ENCODE measurements around the gene NCKAP5. TPM values are rescaled to one million over a fixed set of nuclear protein-coding genes. Genes with fewer than 3 reads are reported as not detected.

Gene NCKAP5
- total RNA-seq, 1 donor from 2014 or later, result 0.46 TPM

GRCh38 chr2:133343018-133343352, 225.3 kb downstream of the NCKAP5 start:
- Mint-ChIP-seq H3K27ac (ENCODE audit: unreplicated experiment) (no peak overlapping the region), H3K36me3 (ENCODE audit: unreplicated experiment) (no peaks in the 10 kb centered on the region), H3K27me3 (ENCODE audit: unreplicated experiment) (peaks cover 4% of the 10 kb centered on the region), H3K4me1 (ENCODE audit: unreplicated experiment) (no peaks in the 10 kb centered on the region), H3K4me3 (ENCODE audit: unreplicated experiment) (no peak overlapping the region), H3K9me3 (ENCODE audit: unreplicated experiment) (no peaks in the 10 kb centered on the region)
- TF ChIP-seq, protein P1, sequence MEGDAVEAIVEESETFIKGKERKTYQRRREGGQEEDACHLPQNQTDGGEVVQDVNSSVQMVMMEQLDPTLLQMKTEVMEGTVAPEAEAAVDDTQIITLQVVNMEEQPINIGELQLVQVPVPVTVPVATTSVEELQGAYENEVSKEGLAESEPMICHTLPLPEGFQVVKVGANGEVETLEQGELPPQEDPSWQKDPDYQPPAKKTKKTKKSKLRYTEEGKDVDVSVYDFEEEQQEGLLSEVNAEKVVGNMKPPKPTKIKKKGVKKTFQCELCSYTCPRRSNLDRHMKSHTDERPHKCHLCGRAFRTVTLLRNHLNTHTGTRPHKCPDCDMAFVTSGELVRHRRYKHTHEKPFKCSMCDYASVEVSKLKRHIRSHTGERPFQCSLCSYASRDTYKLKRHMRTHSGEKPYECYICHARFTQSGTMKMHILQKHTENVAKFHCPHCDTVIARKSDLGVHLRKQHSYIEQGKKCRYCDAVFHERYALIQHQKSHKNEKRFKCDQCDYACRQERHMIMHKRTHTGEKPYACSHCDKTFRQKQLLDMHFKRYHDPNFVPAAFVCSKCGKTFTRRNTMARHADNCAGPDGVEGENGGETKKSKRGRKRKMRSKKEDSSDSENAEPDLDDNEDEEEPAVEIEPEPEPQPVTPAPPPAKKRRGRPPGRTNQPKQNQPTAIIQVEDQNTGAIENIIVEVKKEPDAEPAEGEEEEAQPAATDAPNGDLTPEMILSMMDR (IDR thresholded peaks at IDR 0.05), result no peak
- DNase-seq (ENCODE audit: extremely low spot score, unreplicated experiment), result no peak

GRCh38 chr2:133342286-133343017, 225.8 kb downstream of the NCKAP5 start:
- no peaks in the 10 kb centered on the region for H3K36me3 Mint-ChIP-seq (ENCODE audit: unreplicated experiment)
- H3K4me3 Mint-ChIP-seq (ENCODE audit: unreplicated experiment), result no peak overlapping the region
- peaks cover 4% of the 10 kb centered on the region for H3K27me3 Mint-ChIP-seq (ENCODE audit: unreplicated experiment)
- TF ChIP-seq, protein P1 (IDR thresholded peaks at IDR 0.05), result no peak
- no peaks in the 10 kb centered on the region for H3K4me1 Mint-ChIP-seq (ENCODE audit: unreplicated experiment)
- no peak for DNase-seq (ENCODE audit: extremely low spot score, unreplicated experiment)
- H3K9me3 Mint-ChIP-seq (ENCODE audit: unreplicated experiment), result no peaks in the 10 kb centered on the region
- no peak overlapping the region for H3K27ac Mint-ChIP-seq (ENCODE audit: unreplicated experiment)

GRCh38 chr2:133341575-133341974, 226.7 kb downstream of the NCKAP5 start:
- Mint-ChIP-seq H3K4me3 (ENCODE audit: unreplicated experiment) (no peak overlapping the region), H3K27me3 (ENCODE audit: unreplicated experiment) (peaks cover 4% of the 10 kb centered on the region), H3K9me3 (ENCODE audit: unreplicated experiment) (no peaks in the 10 kb centered on the region), H3K27ac (ENCODE audit: unreplicated experiment) (no peak overlapping the region), H3K4me1 (ENCODE audit: unreplicated experiment) (no peaks in the 10 kb centered on the region), H3K36me3 (ENCODE audit: unreplicated experiment) (no peaks in the 10 kb centered on the region)
- DNase-seq (ENCODE audit: extremely low spot score, unreplicated experiment), result no peak
- TF ChIP-seq, protein P1 (IDR thresholded peaks at IDR 0.05), result no peak

DNA sequence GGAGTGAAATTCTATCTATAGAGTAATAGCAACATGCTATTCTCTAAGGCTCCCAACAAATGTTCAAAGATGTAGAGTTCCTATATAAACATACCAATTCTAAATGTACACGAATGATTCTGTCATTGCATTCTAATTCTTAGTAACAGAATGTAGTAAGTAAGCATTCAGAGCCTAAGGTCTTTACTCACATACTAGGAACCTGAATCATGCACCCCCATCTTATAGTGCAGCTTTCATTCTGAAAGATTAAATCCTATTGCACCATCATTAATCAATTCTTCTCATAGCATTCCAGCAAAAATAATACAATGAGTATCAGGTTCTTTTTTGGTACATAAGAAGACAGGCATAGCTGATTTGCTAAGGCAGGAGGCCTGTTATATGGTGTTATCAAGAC, 230.0 kb downstream of the NCKAP5 start:
- TF ChIP-seq, protein P1 (IDR thresholded peaks at IDR 0.05), result no peak
- DNase-seq (ENCODE audit: extremely low spot score, unreplicated experiment), result no peak
- no peak overlapping the region for H3K4me3 Mint-ChIP-seq (ENCODE audit: unreplicated experiment)
- peaks cover 4% of the 10 kb centered on the region for H3K27me3 Mint-ChIP-seq (ENCODE audit: unreplicated experiment)
- no peaks in the 10 kb centered on the region for H3K36me3 Mint-ChIP-seq (ENCODE audit: unreplicated experiment)
- no peaks in the 10 kb centered on the region for H3K9me3 Mint-ChIP-seq (ENCODE audit: unreplicated experiment)
- H3K4me1 Mint-ChIP-seq (ENCODE audit: unreplicated experiment), result no peaks in the 10 kb centered on the region
- no peak overlapping the region for H3K27ac Mint-ChIP-seq (ENCODE audit: unreplicated experiment)

DNA sequence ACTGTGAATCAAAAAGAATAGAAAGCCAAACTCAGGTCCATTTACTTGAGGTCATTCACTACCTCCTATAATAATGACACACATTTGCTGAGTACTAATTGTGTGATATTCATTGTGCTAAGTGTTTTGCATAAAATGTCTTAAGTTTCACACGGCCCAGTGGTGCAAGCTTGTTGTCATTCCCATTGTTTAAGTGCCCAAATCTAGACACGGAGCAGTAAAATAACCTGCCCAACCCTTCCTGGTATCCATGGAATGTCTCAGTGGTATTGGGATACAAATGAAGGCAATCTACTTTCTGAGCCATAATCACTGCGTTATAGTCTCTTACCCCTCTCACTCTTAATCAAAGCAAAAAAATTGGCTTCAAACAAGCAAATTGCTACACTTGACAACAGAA, 233.3 kb downstream of the NCKAP5 start:
- no peaks in the 10 kb centered on the region for H3K36me3 Mint-ChIP-seq (ENCODE audit: unreplicated experiment)
- TF ChIP-seq, protein P1 (IDR thresholded peaks at IDR 0.05), result no peak
- no peaks in the 10 kb centered on the region for H3K27me3 Mint-ChIP-seq (ENCODE audit: unreplicated experiment)
- no peaks in the 10 kb centered on the region for H3K9me3 Mint-ChIP-seq (ENCODE audit: unreplicated experiment)
- no peak overlapping the region for H3K27ac Mint-ChIP-seq (ENCODE audit: unreplicated experiment)
- H3K4me3 Mint-ChIP-seq (ENCODE audit: unreplicated experiment), result no peak overlapping the region
- DNase-seq (ENCODE audit: extremely low spot score, unreplicated experiment), result no peak
- no peaks in the 10 kb centered on the region for H3K4me1 Mint-ChIP-seq (ENCODE audit: unreplicated experiment)

Measured in osteocyte (in vitro differentiated cells).